CD4-positive, CD25-positive, alpha-beta regulatory T cell (primary cell): ENCODE results near the gene UCK1. TPM values are rescaled to one million over a fixed set of nuclear protein-coding genes. Genes with fewer than 3 reads are reported as not detected.

ENCODE experiments used
- ATAC-seq, 2 donors: fragments of 150-1000 bp; cut with Tn5 transposase; one replicate each; pipeline ENCODE4 v1.10.0; 2021; ENCODE audit warnings: low read depth in 2 of 2, moderate number of reproducible peaks in 2 of 2, moderate library complexity in 1 of 2
- DNase-seq, 3 donors: peaks; one replicate each; pipeline versions ENCODE4 v3.0.0 to v3.0.0-alpha.2; 2012 to 2022; ENCODE audit warnings: mixed read lengths in 1 of 3
- H3K27ac ChIP-seq: one replicate; pipeline ENCODE4 v1.7.0; 2013; ENCODE audit warnings: mild to moderate bottlenecking, low read length; ENCODE audit not compliant: insufficient read depth, poor library complexity, severe bottlenecking
- H3K27me3 ChIP-seq: one replicate; pipeline ENCODE4 v1.7.0; 2013; ENCODE audit warnings: low read length; ENCODE audit not compliant: control insufficient read depth, insufficient read depth
- H3K36me3 ChIP-seq: one replicate; pipeline ENCODE4 v1.7.0; 2013; ENCODE audit warnings: mild to moderate bottlenecking, low read length, moderate library complexity; ENCODE audit not compliant: control insufficient read depth, insufficient read depth
- H3K4me1 ChIP-seq: 2 replicates; pipeline ENCODE4 v1.7.0; 2013; ENCODE audit warnings: mild to moderate bottlenecking, low read length; ENCODE audit not compliant: insufficient read depth, control insufficient read depth, poor library complexity, severe bottlenecking
- H3K4me3 ChIP-seq: one replicate; pipeline ENCODE4 v1.7.0; 2013; ENCODE audit warnings: low read depth, mild to moderate bottlenecking, low read length, moderate library complexity
- H3K9me3 ChIP-seq, 2 experiments: 1 replicate in 1 of 2; 2 replicates in 1 of 2; pipeline ENCODE4 v1.7.0; 2013; ENCODE audit warnings: low read length in 2 of 2, mild to moderate bottlenecking in 1 of 2, moderate library complexity in 1 of 2; ENCODE audit not compliant: control insufficient read depth in 2 of 2
- H3K27ac Mint-ChIP-seq, 3 donors: one replicate each; pipeline ENCODE4 v1.8.0; 2020 to 2022; ENCODE audit warnings: mild to moderate bottlenecking in 3 of 3, mixed read lengths in 3 of 3, moderate library complexity in 2 of 3
- H3K27me3 Mint-ChIP-seq: one replicate; pipeline ENCODE4 v1.8.0; 2022; ENCODE audit warnings: mild to moderate bottlenecking, mixed read lengths
- H3K36me3 Mint-ChIP-seq: one replicate; pipeline ENCODE4 v1.8.0; 2020; ENCODE audit warnings: mixed read lengths
- H3K4me1 Mint-ChIP-seq, 4 donors: one replicate each; pipeline ENCODE4 v1.8.0; 2020 to 2022; ENCODE audit warnings: mixed read lengths in 4 of 4, mild to moderate bottlenecking in 1 of 4
- H3K4me3 Mint-ChIP-seq, 4 donors: one replicate each; pipeline ENCODE4 v1.8.0; 2020 to 2022; ENCODE audit warnings: mild to moderate bottlenecking in 4 of 4, mixed read lengths in 4 of 4, moderate library complexity in 3 of 4
- H3K9me3 Mint-ChIP-seq, 7 donors: one replicate each; pipeline ENCODE4 v1.8.0; 2020 to 2022; ENCODE audit warnings: mixed read lengths in 7 of 7, mild to moderate bottlenecking in 3 of 7, moderate library complexity in 2 of 7
- polyA plus RNA-seq, 4 donors: library from polyadenylated mRNA; unstranded; fragments of 300-500 nt; fragmentation: Illumina TruSeq; gene quantifications; one replicate each; pipeline ENCODE4 v1.2.3, GENCODE V29; 2021
- total RNA-seq: library from RNA; stranded (reverse); gene quantifications from one replicate; pipeline ENCODE4 v1.2.3, GENCODE V29; 2022

The UCK1 gene
- total and polyA plus RNA-seq, 5 donors from 2014 or later, result 20.9 to 28.8 (median 25.6) TPM

DNA sequence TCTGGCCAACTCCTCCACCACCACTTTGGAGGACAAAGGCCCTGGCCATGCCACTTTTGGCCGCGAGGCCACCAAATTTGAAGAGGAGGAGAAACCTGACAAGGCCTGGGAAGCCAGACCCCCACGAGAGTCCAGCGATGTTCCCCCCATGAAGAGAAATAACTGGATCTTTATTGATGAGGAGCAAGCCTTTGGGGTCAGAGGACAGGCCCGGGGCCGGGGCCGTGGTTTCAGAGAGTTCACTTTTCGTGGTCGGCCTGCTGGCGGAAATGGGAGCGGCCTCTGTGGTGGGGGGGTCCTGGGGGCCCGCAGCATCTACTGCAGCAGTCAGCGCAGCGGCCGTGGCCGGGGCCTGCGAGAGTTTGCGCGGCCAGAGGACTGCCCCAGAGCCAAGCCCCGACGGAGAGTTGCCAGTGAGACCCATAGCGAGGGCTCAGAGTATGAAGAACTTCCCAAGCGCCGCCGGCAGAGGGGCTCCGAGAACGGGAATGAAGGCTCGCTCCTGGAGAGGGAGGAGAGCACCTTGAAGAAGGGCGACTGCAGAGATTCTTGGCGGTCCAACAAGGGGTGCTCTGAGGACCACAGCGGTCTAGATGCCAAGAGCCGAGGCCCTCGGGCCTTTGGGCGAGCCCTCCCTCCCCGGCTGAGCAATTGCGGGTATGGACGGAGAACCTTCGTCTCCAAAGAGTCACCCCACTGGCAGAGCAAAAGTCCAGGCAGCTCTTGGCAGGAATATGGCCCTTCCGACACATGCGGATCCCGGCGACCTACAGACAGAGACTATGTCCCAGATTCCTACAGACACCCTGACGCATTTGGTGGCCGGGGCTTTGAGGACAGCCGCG, 55.7 kb downstream of the UCK1 start:
- no peak overlapping the region for H3K4me3 ChIP-seq
- peak overlapping the region in 1 of 4 donors; percentile 38 for H3K4me3 Mint-ChIP-seq

DNA sequence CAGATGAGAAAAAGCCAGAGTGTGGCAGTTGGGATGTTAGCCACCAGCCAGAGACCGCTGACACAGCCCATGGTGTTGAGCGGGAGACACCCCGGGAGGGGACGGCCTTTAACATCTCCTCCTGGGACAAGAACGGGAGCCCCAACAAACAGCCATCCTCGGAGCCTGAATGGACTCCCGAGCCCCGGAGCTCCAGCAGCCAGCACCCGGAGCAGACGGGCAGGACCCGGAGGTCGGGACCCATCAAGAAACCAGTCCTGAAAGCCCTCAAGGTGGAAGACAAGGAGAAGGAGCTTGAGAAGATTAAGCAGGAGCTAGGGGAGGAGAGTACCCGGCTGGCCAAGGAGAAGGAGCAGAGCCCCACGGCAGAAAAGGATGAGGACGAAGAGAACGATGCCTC, 56.4 kb downstream of the UCK1 start:
- Mint-ChIP-seq H3K27me3 (no peaks in the 10 kb centered on the region), H3K36me3 (peaks cover 40% of the 10 kb centered on the region), H3K4me3 (no peak overlapping the region), H3K9me3 (no peaks in the 10 kb centered on the region), H3K4me1 (peaks cover 0 to 12% (median 8%) of the 10 kb centered on the region in 4 donors), H3K27ac (peak overlapping the region in 1 of 3 donors; percentile 82)
- Histone ChIP-seq H3K4me3 (no peak overlapping the region), H3K27ac (no peak overlapping the region), H3K9me3 (no peaks in the 10 kb centered on the region), H3K27me3 (no peaks in the 10 kb centered on the region), H3K4me1 (no peaks in the 10 kb centered on the region), H3K36me3 (peaks cover 97% of the 10 kb centered on the region)
- DNase-seq (no peak), ATAC-seq (no peak)

More for the DNA sequence above, 55.7 kb downstream of the UCK1 start:
- H3K9me3 ChIP-seq, result no peaks in the 10 kb centered on the region
- H3K4me1 Mint-ChIP-seq, result peaks cover 0 to 11% (median 7%) of the 10 kb centered on the region in 4 donors
- ATAC-seq, result no peak
- no peaks in the 10 kb centered on the region for H3K9me3 Mint-ChIP-seq
- no peak overlapping the region for H3K27ac ChIP-seq
- DNase-seq, result no peak
- no peaks in the 10 kb centered on the region for H3K27me3 ChIP-seq
- peaks cover 97% of the 10 kb centered on the region for H3K36me3 ChIP-seq
- no peaks in the 10 kb centered on the region for H3K4me1 ChIP-seq
- H3K36me3 Mint-ChIP-seq, result peaks cover 34% of the 10 kb centered on the region
- no peaks in the 10 kb centered on the region for H3K27me3 Mint-ChIP-seq
- H3K27ac Mint-ChIP-seq, result peak overlapping the region in 1 of 3 donors; percentile 82

DNA sequence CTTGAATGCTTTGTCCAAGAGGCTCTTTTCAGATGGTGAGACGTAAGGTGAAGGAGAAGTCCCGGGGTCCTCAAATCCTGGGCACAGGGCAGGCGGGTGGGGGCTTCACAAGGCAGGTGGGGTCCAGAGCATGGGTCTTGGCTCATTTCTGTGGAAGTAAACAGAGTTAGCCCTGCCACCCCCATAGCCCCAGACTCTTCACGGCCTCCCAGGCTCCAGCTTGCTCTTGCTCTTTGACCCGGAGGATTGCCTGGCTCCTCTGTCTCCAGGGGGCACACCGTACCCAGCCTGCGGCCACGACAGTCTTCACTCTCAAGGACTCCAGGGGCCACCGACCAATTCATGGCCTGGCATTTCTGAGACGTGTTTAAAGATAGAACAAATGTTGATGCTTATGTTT, 57.2 kb downstream of the UCK1 start:
- H3K9me3 Mint-ChIP-seq, result no peaks in the 10 kb centered on the region
- H3K27me3 Mint-ChIP-seq, result no peaks in the 10 kb centered on the region
- peaks cover 96% of the 10 kb centered on the region for H3K36me3 ChIP-seq
- no peak overlapping the region for H3K27ac Mint-ChIP-seq
- H3K4me1 ChIP-seq, result no peaks in the 10 kb centered on the region
- no peak overlapping the region for H3K4me3 Mint-ChIP-seq
- H3K4me3 ChIP-seq, result no peak overlapping the region
- no peaks in the 10 kb centered on the region for H3K27me3 ChIP-seq
- ATAC-seq (no peak), DNase-seq (no peak)
- H3K36me3 Mint-ChIP-seq, result peaks cover 39% of the 10 kb centered on the region
- H3K4me1 Mint-ChIP-seq, result peaks cover 0 to 12% (median 8%) of the 10 kb centered on the region in 4 donors
- no peak overlapping the region for H3K27ac ChIP-seq
- H3K9me3 ChIP-seq, result no peaks in the 10 kb centered on the region

Other genes starting within 250 kb of the UCK1 start
- not detected for gene PLPP7, start 241.5 kb downstream of the UCK1 start, total RNA-seq
- not detected for gene PLPP7, start 241.5 kb downstream of the UCK1 start, polyA plus RNA-seq
- gene PRRC2B, start 137.2 kb downstream of the UCK1 start, total RNA-seq, result 239 TPM
- gene PRRC2B, start 137.2 kb downstream of the UCK1 start, polyA plus RNA-seq, result 10 to 100 TPM in 1 of 4 donors, 1 to 10 TPM in 3; 8.1 to 10.3 (median 9.5) TPM
- gene POMT1, start 28.3 kb downstream of the UCK1 start, total RNA-seq, result 52.3 TPM
- gene POMT1, start 28.3 kb downstream of the UCK1 start, polyA plus RNA-seq, result 10 to 100 TPM; 13.2 to 16.1 (median 14.4) TPM
- not detected for gene PRRT1B, start 14.3 kb upstream of the UCK1 start, total RNA-seq
- gene PRRT1B, start 14.3 kb upstream of the UCK1 start, polyA plus RNA-seq, result not detected
- 159 TPM for gene RAPGEF1, start 208.8 kb upstream of the UCK1 start, total RNA-seq
- gene RAPGEF1, start 208.8 kb upstream of the UCK1 start, polyA plus RNA-seq, result 1 to 10 TPM; 3.8 to 7.3 (median 4.6) TPM